Skeletal muscle cell (primary cell): ENCODE data around the gene FBXW2.
A peak's percentile ranks its signal among the peaks of the same experiment; 100 is the strongest.
"Not testable (repeated sequence)": the region's sequence is repeated elsewhere in the genome, so short reads cannot be mapped to it uniquely, and the experiment has no call there.

Experiments
- DNase-seq: peaks from one replicate; pipeline ENCODE4 v3.0.0-alpha.2; 2010; ENCODE audit warnings: low read depth
- H3K4me3 ChIP-seq: 2 replicates; pipeline ENCODE4 v1.5.1; 2011; ENCODE audit warnings: low read depth, mild to moderate bottlenecking, control low read depth, low read length, moderate library complexity

The FBXW2 gene, protein sequence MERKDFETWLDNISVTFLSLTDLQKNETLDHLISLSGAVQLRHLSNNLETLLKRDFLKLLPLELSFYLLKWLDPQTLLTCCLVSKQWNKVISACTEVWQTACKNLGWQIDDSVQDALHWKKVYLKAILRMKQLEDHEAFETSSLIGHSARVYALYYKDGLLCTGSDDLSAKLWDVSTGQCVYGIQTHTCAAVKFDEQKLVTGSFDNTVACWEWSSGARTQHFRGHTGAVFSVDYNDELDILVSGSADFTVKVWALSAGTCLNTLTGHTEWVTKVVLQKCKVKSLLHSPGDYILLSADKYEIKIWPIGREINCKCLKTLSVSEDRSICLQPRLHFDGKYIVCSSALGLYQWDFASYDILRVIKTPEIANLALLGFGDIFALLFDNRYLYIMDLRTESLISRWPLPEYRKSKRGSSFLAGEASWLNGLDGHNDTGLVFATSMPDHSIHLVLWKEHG

DNA sequence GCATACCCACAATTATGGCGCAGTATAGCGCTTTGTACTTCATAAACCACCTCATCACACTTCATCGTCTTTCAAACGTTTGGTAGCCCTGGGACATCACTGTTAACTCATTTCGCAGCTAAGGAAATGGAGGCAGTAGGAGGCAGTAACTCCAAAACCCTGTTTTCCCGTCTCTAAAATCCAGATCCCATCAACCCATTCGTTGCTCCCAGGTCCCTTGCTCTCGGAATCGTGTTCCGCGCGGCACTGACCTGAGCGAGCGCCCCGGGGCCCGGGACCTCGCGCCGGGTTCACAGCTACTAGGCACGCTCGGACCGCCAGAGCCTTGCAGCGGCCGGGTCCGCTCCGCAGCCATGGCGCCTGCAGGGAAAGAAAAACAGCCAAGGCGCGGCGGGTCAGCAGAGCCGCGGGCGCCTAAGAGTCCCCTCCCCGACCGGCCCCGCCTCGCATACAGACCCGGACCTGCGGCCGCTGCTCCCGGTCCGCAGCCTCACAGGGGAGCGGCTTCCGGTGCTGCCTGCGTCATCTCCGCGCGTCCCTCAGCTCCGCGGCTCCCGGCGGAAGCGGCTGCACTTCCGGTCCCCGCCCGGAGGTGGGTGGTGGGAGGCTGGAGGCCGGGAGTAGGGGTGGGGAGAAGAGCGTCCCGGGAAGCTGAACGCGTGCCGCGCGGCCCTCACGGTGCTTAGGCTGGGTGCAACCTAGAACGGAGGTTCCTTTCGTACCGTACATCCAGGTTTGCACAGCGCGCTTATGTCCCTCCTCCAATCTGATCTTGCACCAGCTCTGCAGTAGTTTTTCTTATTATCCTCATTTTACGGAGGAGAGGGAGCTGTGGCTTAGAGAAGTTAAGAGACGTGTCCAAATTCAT is at the start of gene FBXW2:
Gene FBXW2, minus strand, starts transcription at position 519 of the 868 bp plus-strand sequence. CDS start 5,158 bp downstream, outside the sequence.
- H3K4me3 ChIP-seq = peak within 1 kb of the TSS; percentile 85
- peak; percentile 65 for DNase-seq

GRCh38 chr9:120841930-120842684 is 48.9 kb upstream of the FBXW2 start:
- no peak for DNase-seq
- peak overlapping the region; percentile 97 for H3K4me3 ChIP-seq

- no peak overlapping the region for H3K4me3 ChIP-seq
- DNase-seq = no peak
Measured at GRCh38 chr9:120839146-120839545, 45.9 kb upstream of the FBXW2 start.

GRCh38 chr9:120837921-120838320 is 44.7 kb upstream of the FBXW2 start:
- H3K4me3 ChIP-seq = no peak overlapping the region
- DNase-seq = no peak

GRCh38 chr9:120833325-120833724 is 40.1 kb upstream of the FBXW2 start:
- DNase-seq = no peak
- H3K4me3 ChIP-seq = no peak overlapping the region

DNA sequence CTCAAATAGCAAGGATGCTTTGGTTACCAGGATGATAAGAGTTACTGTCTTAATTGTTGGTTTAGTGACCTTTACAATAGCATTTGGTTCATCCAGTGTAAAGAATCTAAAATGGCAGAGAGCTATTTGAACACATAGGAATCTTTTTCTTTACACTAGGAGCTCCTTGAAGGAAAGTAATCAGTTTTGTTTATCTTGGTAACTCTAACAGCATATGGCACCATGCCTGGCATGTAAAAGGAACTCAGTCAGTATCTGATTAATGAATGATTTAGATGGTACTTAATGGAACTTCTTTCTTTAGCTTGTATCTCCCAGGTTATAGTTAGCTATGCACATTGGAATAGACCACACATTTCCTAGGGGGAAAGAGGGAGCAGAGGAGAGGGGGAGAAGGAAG is 39.6 kb upstream of the FBXW2 start:
- no peak for DNase-seq
- H3K4me3 ChIP-seq = no peak overlapping the region

GRCh38 chr9:120830865-120831264 is 37.6 kb upstream of the FBXW2 start:
- no peak for DNase-seq
- no peak overlapping the region for H3K4me3 ChIP-seq

GRCh38 chr9:120830151-120830550 is 36.9 kb upstream of the FBXW2 start:
- H3K4me3 ChIP-seq = no peak overlapping the region
- DNase-seq = peak; percentile 43

DNA sequence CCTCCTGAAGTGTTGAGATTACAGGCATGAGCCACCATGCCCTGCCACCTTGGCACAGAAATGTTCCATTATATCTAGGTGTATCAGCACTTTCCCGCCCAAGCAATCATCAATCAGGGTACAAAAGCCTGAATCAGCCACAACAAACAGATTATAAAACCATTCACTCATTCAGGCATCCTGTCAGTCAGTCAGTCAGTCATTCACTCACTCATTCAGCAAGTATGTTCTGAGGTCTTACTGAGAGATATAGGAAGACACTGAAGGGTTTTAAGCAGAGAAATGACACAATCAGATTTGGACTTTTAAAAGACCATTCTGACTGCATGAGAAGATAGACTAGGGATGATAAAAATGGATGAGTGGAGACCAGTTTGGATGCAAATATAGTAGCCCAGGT is 36.4 kb upstream of the FBXW2 start:
- no peak for DNase-seq

DNA sequence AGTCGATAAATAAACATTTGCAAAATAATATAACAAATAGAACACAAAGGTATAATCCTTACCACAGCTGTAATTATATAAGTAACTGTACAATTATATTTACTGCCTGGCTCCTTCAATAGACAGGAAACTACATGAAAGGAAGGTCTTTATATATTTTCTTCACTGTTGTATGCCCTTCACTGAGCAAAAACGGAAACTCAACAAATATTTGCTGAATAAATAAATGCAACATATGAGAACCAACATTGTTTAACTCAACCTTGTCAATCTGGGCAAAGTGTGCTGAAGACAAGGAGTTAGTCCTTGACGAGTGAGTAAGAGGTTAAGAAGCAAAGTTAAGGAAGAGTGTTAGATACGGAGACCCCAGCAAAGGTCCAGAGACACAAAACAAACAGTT is 26.9 kb upstream of the FBXW2 start:
- no peak overlapping the region for H3K4me3 ChIP-seq

More for the DNA sequence above, 36.4 kb upstream of the FBXW2 start:
- H3K4me3 ChIP-seq = no peak overlapping the region

GRCh38 chr9:120818595-120818994 is 25.4 kb upstream of the FBXW2 start:
- H3K4me3 ChIP-seq = no peak overlapping the region
- DNase-seq = no peak

More for the DNA sequence above, 26.9 kb upstream of the FBXW2 start:
- DNase-seq = no peak

DNA sequence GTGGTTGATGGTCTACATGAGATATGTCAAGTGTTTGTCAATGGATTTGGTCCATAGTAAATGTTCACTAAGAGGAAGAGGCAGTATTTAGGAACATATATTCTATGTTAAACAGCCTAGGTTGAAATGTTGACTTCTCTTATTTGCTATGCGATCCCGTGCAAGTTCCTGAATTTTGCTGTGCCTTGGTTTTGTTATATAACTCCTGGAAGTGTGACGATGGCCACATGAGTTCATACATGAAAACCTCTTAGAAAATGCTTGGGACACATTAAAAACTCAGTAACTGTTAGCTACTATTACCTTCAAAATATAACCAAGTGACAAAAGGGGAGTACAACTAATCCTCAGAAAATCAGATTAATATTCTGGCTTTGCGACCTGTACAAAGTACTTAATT is 21.9 kb upstream of the FBXW2 start:
- no peak overlapping the region for H3K4me3 ChIP-seq
- no peak for DNase-seq

GRCh38 chr9:120808931-120809330 is 15.7 kb upstream of the FBXW2 start:
- no peak for DNase-seq
- no peak overlapping the region for H3K4me3 ChIP-seq

DNA sequence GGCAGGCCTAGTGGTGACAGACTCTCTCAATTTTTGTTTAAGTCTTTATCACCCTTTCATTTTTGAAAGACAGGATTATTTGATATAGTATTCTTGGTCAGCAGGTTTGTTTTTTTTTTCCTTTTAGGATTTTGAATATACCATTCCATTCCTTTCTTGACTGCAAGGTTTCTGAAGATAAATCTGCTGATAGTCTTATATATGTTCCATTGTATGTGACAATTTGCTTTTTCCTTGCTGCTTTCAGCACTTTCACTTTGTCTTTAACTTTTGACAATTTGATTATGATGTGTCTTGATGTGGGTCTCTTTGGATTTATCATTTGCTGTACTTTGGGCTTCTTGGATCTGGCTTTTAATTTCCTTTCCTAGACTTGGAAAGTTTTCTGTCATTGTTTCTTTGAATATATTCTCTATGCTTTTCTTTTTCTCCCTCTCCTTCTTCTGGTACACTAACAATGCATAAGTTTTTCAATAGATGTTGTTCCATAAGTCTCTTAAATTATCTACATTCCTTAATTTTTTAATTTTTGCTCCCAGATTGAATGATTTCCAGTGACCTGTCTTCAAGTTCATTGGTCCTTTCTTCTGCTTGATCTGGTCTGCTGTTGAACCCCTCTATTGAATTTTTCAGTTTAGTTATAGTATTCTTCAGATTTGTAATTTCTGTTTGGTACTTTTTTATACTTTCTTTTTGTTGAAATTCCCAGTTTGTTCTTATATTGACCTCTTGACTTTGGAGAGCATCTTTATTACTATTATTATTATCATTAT is 14.6 kb upstream of the FBXW2 start:
- no peak overlapping the region for H3K4me3 ChIP-seq
- no peak for DNase-seq

DNA sequence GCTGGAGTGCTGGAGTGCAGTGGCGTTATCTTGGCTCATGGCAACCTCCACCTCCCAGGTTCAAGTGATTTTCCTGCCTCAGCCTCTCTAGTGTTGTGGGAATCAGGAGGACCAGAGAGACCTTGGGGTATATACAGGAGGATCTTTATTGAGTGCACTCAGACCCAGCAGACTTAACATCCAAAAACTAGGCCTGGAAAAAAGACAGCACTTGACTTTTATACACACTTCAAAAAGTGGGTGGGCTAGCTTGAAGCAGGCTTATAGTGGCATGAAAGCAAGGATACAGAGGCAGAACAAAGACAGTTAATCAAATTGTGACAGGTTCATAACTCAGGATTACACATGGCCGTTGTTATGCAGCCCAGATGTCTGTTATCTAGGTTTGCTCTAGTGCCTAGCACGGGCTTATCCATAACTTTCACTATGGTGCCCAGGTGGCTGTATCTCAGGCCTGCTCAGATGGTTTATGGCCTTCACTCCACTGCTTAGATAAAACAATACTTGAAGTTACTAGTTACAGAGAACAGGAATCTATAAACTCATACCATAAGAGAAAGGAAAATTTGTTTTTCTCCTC is 11.7 kb upstream of the FBXW2 start:
- H3K4me3 ChIP-seq, DNase-seq: not testable (repeated sequence)

DNA sequence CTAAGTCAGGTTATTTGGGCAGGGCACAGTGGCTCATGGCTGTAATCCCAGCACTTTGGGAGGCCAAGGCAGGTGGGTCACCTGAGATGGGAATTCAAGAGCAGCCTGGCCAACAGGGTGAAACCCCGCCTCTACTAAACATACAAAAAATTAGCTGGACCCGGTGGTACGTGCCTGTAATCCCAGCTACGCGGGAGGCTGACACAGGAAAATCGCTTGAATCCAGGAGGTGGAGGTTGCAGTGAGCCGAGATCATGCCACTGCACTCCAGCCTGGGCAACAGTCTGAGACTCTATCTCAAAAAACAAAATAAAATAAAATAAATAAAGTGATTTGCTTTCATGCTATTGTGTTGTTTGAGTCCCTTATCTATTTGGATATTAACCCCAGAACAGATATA is 8.2 kb upstream of the FBXW2 start:
- H3K4me3 ChIP-seq = no peak overlapping the region
- no peak for DNase-seq

- DNase-seq = no peak
- no peak overlapping the region for H3K4me3 ChIP-seq
Measured at GRCh38 chr9:120791161-120791560, 2.1 kb downstream of the FBXW2 start.

- H3K4me3 ChIP-seq = no peak overlapping the region
- no peak for DNase-seq
Measured at GRCh38 chr9:120787933-120788332, 5.3 kb downstream of the FBXW2 start.

DNA sequence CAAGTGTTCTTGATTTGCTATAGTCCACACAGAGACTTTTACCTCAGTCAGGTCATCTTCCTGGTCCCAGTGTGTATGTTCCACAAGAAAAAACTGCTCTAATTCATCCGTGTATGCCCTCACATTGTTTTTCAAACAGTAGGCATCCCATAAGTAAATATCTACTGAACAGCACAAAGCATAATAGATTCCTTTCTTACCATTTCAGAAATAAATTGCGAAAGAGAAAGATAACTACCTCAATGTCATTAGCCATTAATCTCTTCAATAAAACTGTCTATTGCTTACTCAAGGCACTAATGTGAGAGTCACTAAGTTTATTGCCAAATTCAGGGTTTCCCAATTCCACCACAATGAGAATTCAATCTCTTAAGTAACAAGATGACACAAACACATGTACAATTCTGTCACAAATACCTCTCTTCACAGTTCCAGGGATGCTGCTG is 9.6 kb downstream of the FBXW2 start:
- DNase-seq = peak; percentile 58
- no peak overlapping the region for H3K4me3 ChIP-seq
